ENCODE results near the gene GARIN1A.
"Not testable (repeated sequence)": the region's sequence is repeated elsewhere in the genome, so short reads cannot be mapped to it uniquely, and the experiment has no call there.

GARIN1A gene
- 0.48 to 1.2 reads per million in 2 donors for total RNA-seq

GRCh38 chr7:128671992-128672391 lies at the start of gene GARIN1A:
GARIN1A (plus strand) TSS chr7:128672292; CDS start chr7:128672398, 106 bp downstream.
- DNase-seq, result no peak

DNA sequence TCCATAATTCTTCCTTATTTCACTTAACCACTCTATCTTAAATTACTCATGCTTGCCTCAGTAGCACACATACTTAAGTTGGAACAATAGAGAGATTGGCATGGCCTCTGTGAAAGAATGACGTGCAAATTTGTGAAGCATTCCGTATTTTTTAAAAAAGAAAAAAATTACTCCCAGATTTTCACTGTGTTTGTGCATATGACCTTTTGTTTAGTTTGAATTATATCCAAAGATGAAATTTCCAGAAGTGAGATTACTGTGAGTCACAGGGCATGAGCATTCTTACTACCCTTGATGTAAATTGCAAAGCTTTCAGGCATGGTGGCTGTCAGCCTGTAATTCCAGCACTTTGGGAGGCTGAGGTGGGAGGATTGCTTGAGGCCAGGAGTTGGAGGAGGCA lies 45.0 kb upstream of the GARIN1A start:
- not testable (repeated sequence) for DNase-seq

GRCh38 chr7:128633915-128634314 lies 38.2 kb upstream of the GARIN1A start:
- DNase-seq, result not testable (repeated sequence)

DNA sequence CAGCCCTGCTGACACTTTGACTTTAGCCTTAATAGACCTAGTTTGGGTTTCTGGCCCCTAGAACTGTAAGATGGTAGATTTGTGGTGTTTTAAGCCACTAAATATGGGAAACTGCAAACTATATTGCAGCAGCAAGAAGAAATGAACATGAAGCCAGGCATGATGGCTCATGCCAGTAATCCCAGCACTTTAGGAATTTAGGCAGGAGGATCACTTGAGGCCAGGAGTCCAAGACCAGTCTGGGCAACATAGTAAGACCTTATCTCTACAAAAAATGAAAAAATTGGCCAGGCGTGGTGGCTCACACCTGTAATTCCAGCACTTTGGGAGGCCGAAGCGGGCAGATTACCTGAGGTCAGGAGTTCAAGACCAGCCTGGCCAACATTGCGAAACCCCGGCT lies 26.9 kb upstream of the GARIN1A start:
- not testable (repeated sequence) for DNase-seq

DNA sequence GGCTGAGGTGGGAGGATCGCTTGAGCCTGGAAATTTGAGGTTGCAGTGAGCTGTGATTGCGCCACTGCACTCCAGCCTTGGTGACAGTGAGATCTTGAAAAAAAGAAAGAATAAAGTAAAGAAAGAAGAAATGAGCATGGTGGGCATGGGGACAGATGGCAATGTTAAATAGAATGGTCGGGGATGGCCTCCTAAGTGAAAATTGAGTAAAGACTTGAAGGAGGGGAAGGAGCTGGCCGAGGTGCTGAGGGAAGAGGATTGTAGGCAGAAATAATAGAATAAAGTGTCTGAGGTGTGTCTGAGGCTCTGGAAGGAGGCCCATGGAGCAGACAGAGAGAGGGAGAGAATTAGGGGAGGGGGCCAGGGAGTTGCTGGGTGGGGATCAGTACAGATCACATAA lies 26.2 kb upstream of the GARIN1A start:
- not testable (repeated sequence) for DNase-seq

DNA sequence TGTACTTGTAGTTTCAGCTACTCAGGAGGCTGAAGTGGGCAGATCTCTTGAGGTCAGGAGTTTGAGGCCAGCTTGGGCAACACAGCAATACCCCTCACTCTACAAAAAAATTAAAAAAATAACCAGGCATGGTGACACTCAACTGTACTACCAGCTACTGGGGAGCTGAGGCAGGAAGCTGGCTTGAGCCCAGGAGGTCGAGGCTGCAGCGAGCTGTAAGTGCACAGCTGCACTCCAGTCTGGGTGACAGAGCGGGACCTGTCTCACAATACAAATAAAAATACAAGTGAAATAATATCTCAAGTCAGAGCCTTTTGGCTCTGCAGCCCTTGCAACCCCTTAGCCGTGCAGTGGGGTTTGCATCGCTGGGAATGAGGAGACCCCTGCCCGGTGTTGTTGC lies 25.2 kb upstream of the GARIN1A start:
- DNase-seq, result not testable (repeated sequence)

DNA sequence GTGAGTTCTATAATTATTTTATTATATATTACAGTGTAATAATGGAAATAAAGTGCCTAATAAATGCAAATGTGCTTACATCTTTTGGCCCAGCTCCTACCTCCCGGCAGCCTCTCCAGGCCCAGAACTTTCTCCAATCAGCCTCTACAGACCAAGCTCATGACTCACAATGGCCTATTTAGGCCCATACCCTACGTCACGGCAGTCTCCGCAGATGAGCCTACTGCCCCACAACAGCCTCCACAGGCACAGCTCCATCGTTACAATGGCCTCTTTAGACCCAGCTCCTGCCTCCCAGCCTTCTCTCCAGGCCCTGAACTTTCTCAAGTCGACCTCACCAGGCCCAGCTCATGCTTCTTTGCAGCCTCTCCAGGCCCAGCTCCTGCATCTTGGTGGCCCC lies 21.0 kb upstream of the GARIN1A start:
- DNase-seq, result not testable (repeated sequence)

DNA sequence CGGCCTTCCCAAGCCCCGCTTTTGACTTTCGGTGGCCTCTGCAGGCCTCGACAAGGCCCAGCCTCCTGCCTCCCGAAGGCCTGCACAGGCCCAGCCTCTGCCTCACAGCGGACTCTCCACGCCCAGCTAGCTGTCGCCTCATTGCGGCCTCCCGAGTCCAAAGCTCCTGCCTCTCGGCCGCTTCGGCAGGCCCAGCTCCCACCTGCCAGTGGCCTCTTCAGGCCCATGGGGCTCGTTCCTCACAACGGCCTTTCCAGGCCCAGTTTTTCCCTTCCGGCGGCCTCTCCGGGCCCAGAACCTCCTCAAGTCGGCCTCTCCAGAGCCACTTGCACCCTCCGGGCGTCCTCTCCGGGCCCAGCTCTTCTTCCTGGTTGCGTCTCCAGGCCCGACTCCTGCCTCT lies 19.5 kb upstream of the GARIN1A start:
- DNase-seq, result not testable (repeated sequence)

- not testable (repeated sequence) for DNase-seq
Measured at GRCh38 chr7:128653197-128653596, 18.9 kb upstream of the GARIN1A start.

DNA sequence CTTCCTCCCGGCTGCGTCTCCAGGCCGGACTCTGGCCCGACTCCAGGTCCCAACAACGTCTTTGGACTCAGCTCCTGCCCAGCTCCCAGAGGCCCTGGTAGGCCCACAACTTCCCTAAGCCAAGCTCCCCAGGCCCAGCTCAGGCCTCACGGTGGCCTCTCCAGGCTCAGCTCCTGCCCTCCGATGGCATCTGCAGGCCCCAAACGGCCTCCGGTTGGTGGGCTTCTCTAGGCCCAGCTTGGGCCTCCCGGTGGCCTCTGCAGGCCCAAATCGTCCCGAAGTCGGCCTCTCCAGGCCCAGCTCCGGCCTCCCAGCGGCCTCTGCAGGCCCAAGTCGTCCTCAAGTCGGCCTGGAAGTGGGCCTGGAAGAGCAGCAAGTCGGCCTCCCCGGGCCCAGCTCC lies 18.0 kb upstream of the GARIN1A start:
- DNase-seq, result not testable (repeated sequence)

GRCh38 chr7:128654501-128654900 lies 17.6 kb upstream of the GARIN1A start:
- not testable (repeated sequence) for DNase-seq

DNA sequence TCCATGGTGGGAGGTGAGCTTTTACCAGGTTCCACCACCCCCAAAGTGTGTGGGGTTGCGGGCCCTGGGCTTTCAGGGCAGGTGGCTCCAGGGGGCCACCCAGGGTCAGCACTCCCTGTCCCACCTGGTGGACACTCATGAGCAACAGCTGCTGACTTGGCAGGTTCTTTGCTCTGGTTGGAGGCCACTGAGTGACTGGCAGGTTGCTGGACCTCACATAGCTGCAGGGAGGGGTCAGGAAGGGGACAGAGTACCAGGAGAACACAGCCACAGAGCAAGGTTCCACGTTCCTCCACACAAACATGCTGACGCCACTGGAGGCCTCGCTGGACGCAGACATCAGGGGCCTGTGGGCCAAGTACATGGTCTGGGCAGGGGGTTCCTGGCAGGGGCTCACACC lies 13.7 kb upstream of the GARIN1A start:
- DNase-seq, result not testable (repeated sequence)

DNA sequence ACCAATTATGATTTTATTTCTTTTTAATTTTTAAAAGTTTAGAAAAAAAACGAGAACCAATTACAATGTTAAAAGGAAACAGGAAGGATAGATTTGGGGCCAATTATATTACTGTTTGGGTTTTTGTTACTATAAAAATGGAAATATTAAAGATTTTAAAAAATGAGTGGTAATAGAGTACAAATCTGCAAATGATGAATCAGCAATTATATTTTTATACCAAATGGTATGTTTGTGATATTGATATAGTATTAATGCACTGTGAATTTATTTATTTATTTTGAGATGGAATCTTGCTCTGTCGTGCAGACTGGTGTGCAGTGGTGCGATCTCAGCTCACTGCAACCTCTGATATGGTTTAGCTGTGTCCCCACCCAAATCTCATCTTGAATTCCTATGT lies 11.5 kb upstream of the GARIN1A start:
- DNase-seq, result no peak

DNA sequence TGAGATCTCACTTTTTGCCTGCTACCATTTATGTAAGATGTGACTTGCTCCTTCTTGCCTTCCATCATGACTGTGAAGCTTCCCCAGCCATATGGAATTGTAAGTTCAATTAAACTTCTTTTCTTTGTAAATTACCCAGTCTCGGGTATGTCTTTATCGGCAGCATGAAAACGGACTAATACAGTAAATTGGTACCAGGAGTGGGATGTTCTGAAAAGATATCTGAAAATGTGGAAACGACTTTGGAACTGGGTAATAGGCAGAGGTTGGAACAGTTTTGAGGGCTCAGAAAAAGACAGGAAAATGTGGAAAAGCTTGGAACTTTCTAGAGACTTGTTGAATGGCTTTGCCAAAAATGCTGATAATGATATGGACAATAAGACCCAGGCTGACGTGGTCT lies 10.6 kb upstream of the GARIN1A start:
- DNase-seq, result no peak

DNA sequence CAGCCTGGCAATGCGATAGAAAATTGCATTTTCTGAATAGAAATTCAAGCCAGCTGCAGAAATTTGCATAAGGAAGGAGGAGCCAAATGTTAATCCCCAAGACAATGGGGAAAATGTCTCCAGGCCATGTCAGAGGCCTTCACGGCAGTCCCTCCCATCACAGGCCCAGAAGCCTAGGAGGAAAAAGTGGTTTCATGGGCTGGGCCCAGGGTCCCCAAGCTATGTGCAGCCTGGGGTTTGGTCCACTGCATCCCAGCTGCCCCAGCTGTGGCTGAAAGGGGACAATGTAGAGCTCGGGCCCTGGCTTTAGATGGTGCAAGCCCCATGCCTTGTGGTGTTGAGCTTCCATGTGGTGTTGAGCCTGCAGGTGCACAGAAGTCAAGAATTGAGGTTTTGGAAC lies 10.0 kb upstream of the GARIN1A start:
- no peak for DNase-seq

- not testable (repeated sequence) for DNase-seq
Measured at GRCh38 chr7:128663223-128663622, 8.9 kb upstream of the GARIN1A start.

DNA sequence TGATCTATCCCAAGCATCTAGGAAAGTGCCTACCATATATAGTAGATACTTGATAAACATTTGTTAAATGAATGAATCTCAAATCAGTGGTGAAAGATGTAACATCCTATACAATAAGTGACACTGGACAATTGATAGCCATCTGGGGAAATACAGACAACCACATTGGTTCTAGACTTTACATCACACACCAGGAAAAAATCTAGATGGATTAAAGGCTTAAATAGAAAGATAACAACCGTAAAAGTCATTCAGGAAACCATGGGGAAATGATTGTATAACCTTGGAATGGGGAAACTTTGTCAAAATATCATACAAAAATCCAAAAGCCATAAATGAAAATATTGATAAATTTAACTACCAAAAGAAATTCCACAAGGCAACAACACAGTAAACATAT lies 7.0 kb upstream of the GARIN1A start:
- no peak for DNase-seq

DNA sequence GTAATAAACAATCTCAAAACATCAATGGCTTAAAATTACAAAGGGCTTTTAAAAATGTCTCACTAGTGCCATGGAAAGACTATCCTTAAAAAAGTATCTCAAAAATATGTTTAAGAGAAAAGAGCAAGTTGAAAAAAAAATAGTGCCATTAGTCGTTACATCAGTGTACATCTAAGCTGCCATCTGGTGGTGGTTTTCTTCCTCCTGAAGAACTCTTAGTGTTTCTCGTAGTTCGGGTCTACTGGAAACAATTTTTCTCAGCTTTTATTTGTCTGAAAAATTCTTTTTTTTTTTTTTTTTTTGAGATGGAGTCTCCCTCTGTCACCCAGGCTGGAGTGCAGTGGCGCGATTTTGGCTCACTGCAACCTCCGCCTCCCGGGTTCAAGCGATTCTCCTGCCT lies 5.9 kb upstream of the GARIN1A start:
- DNase-seq, result no peak

DNA sequence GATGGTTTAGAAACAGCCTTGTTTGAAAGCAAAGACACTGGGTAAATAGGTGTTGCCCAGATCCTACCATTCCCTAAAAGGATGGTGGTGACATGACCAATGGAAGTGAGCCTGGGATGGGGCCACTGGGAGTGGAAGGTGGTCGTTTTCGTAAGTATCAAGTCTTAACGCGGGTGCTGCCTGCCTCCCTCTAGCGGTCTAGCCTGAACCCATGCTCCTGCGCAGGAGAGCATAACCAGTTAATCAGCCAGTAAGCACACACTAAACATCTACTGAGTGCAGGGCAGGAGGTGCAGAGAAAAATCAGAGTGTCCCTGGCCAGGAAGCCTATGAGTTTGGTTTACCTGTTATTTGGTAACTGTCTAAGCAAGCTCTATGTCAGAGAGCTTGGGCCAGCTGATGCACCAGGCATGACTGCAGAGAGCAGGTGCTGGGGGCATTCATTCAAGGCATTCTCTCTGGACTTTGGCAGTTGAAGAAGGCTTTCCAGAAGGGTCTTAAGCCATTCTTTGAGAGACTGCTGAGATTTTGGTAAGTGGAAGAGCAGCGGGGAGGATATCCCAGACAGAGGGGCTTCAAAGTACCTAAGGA lies 930 bp downstream of the GARIN1A start:
- DNase-seq, result no peak

GRCh38 chr7:128673571-128673970 lies 1.5 kb downstream of the GARIN1A start:
- DNase-seq, result no peak

- DNase-seq, result no peak
Measured at GRCh38 chr7:128676665-128677064, 4.6 kb downstream of the GARIN1A start.

GRCh38 chr7:128679920-128680319 lies 7.8 kb downstream of the GARIN1A start:
- DNase-seq, result no peak

DNA sequence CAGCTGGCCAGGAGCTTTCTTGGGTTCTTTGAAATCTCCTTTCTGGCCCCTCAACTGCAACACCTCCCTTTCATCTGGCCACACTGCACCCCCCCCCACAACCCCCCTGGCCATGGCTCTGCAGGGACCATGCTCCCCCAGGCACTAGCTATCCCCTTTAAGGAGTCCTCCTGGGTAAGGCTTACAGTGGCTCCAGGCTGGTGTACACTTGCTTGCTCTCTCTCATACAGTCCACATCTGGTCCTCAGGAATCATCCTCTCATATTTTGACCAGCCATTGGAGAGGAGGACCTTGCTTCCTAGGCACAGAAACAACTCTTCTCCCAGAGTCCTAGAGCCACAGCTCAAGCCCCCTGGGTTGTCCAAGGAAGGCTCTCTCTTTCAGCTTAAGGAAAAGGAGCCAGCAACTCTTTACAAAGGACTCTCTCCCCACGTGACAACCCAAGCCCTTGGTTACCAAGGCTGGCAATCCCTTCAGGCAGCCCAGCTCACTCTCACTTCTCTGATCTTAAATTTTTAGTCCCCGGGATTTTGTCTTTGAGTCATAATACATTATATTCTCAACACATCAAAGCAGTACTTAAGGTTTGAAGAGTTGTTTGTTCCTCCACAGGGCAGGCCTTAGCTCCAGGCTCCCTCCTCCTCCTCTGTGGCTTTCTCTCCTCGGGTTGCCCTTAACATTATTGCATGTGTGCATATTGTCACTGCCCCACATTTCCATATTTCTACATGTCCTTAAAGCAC lies 9.9 kb downstream of the GARIN1A start:
- DNase-seq, result no peak

DNA sequence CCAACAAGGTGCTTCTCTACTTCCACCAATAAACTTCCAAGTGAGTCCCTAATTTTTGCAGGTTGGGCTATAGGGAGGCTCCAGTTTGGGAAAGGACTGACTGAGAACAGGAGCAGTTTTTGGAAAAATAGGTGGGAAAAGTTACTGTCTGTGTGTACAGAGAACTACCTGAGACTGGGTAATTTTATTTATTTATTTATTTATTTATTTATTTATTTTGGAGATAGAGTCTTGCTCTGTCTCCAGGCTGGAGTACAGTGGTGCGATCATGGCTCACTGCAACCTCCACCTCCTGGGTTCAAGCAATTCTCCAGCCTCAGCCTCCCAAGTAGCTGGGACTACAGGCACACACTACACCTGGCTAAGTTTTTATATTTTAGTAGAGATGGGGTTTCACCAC lies 11.2 kb downstream of the GARIN1A start:
- DNase-seq, result not testable (repeated sequence)

GRCh38 chr7:128683738-128684137 lies 11.6 kb downstream of the GARIN1A start:
- not testable (repeated sequence) for DNase-seq

Data from T-helper 9 cell (primary cell).